SK-N-SH (cell line): ENCODE data around the gene GLI2. TPM values are rescaled to one million over a fixed set of nuclear protein-coding genes. Genes with fewer than 3 reads are reported as not detected.

ENCODE experiments used
- CTCF ChIA-PET: fragments of 300-600, 350-600 bp; formaldehyde crosslinking; extraction: SDS; loops from one replicate; lab custom pipeline; 2021; lab: Yijun Ruan, JAX
- POLR2A ChIA-PET: fragments of 350-600 bp; sonication (Branson Sonifier 250); formaldehyde crosslinking; extraction: SDS; loops from one replicate; lab custom pipeline; 2020; ENCODE audit warnings: antibody characterized with exemption, inconsistent platforms; lab: Yijun Ruan, JAX
- DNase-seq: peaks from one replicate; pipeline ENCODE4 v3.0.0; 2012
- H2AFZ ChIP-seq: fragments of 200-600 bp; sonication (generic); 2 replicates; pipeline ENCODE4 v1.8.1; 2016; ENCODE audit warnings: antibody characterized with exemption, mild to moderate bottlenecking, low read depth
- H3F3A ChIP-seq: fragments of 200-600 bp; sonication (generic); replicated peaks from 2 replicates; pipeline ENCODE3; 2016; ENCODE audit warnings: antibody characterized with exemption, mild to moderate bottlenecking; ENCODE audit not compliant: insufficient read depth
- H3K27ac ChIP-seq, 2 experiments: fragments of 200-500 bp in 1 of 2; fragments of 200-600 bp in 1 of 2; sonication (Bioruptor generic) in 1 of 2; sonication (generic), shearing (Covaris generic) in 1 of 2; 2 replicates each; pipeline versions ENCODE4 v1.5.1 to v1.6.1; 2014 to 2016; ENCODE audit warnings: low read depth in 2 of 2, inconsistent platforms in 1 of 2, low read length in 1 of 2, mild to moderate bottlenecking in 1 of 2, mixed read lengths in 1 of 2
- H3K27me3 ChIP-seq: fragments of 200-600 bp; sonication (generic), shearing (Covaris generic); 2 replicates; pipeline ENCODE4 v1.6.1; 2016; ENCODE audit warnings: mixed run types; ENCODE audit not compliant: insufficient read depth
- H3K36me3 ChIP-seq, 2 experiments: fragments of 200-500 bp in 1 of 2; fragments of 200-600 bp in 1 of 2; sonication (Bioruptor generic) in 1 of 2; sonication (generic) in 1 of 2; replicated peaks in 1 of 2; 2 replicates each; pipeline versions ENCODE3 to v1.5.1; 2014 to 2016; ENCODE audit warnings: low read length in 1 of 2, mild to moderate bottlenecking in 1 of 2; ENCODE audit not compliant: insufficient read depth in 2 of 2, control insufficient read depth in 1 of 2
- H3K4me1 ChIP-seq, 2 experiments: fragments of 200-500 bp in 1 of 2; fragments of 200-600 bp in 1 of 2; sonication (Bioruptor generic) in 1 of 2; sonication (generic), shearing (Covaris generic) in 1 of 2; 2 replicates each; pipeline versions ENCODE4 v1.5.1 to v1.6.1; 2014 to 2016; ENCODE audit warnings: low read depth in 1 of 2, low read length in 1 of 2, mixed run types in 1 of 2; ENCODE audit not compliant: insufficient read depth in 2 of 2, control insufficient read depth in 1 of 2
- H3K4me2 ChIP-seq: fragments of 200-600 bp; sonication (generic), shearing (Covaris generic); 2 replicates; pipeline ENCODE4 v1.6.1; 2017; ENCODE audit warnings: mixed run types
- H3K4me3 ChIP-seq, 2 experiments: fragments of 200-500 bp in 1 of 2; fragments of 200-600 bp in 1 of 2; sonication (Bioruptor generic) in 1 of 2; sonication (generic), shearing (Covaris generic) in 1 of 2; 2 replicates each; pipeline versions ENCODE4 v1.5.1 to v1.8.1; 2014 to 2016; ENCODE audit warnings: low read depth in 2 of 2, inconsistent platforms in 1 of 2, low read length in 1 of 2, mild to moderate bottlenecking in 1 of 2, mixed read lengths in 1 of 2, moderate library complexity in 1 of 2
- H3K79me2 ChIP-seq: fragments of 200-600 bp; sonication (generic); 2 replicates; pipeline ENCODE4 v1.8.1; 2017; ENCODE audit warnings: mild to moderate bottlenecking; ENCODE audit not compliant: insufficient read depth
- H3K9ac ChIP-seq: fragments of 200-600 bp; sonication (generic); 2 replicates; pipeline ENCODE4 v1.6.1; 2017; ENCODE audit warnings: mixed run types
- H3K9me2 ChIP-seq: fragments of 200-600 bp; sonication (generic); 2 replicates; pipeline ENCODE4 v1.6.1; 2017; ENCODE audit warnings: mixed run types
- H3K9me3 ChIP-seq: fragments of 200-600 bp; sonication (generic); 2 replicates; pipeline ENCODE4 v1.6.1; 2017; ENCODE audit warnings: mixed run types, mild to moderate bottlenecking, moderate library complexity
- H4K20me1 ChIP-seq: fragments of 200-600 bp; sonication (generic); 2 replicates; pipeline ENCODE4 v1.6.1; 2017; ENCODE audit warnings: mild to moderate bottlenecking, mixed run types; ENCODE audit not compliant: insufficient read depth
- CTCF ChIP-seq: fragments of 200-600 bp; sonication (generic); IDR thresholded peaks from 2 replicates; pipeline ENCODE4 v1.6.1; 2017; ENCODE audit warnings: antibody characterized with exemption, mild to moderate bottlenecking, moderate library complexity
- GABPA ChIP-seq: IDR thresholded peaks from 2 replicates; pipeline ENCODE4 v1.4.0; 2012; ENCODE audit warnings: low read depth, mild to moderate bottlenecking
- MAX ChIP-seq: IDR thresholded peaks from 2 replicates; pipeline ENCODE4 v1.4.0; 2012; ENCODE audit warnings: low read depth
- NFIC ChIP-seq: IDR thresholded peaks from 2 replicates; pipeline ENCODE4 v1.4.0; 2012; ENCODE audit warnings: borderline replicate concordance
- PBX3 ChIP-seq: IDR thresholded peaks from 2 replicates; pipeline ENCODE4; 2012
- RXRA ChIP-seq: IDR thresholded peaks from 2 replicates; pipeline ENCODE4 v1.4.0; 2012; ENCODE audit warnings: low read depth, mild to moderate bottlenecking, borderline replicate concordance
- SMC3 ChIP-seq: IDR thresholded peaks from 2 replicates; pipeline ENCODE4 v1.6.1; 2012; ENCODE audit warnings: low read depth, low read length, improper control_type of control experiment
- TAF1 ChIP-seq: IDR thresholded peaks from 2 replicates; pipeline ENCODE4 v1.6.1; 2012; ENCODE audit warnings: low read depth, mild to moderate bottlenecking, low read length, moderate library complexity, borderline replicate concordance
- TCF12 ChIP-seq: IDR thresholded peaks from 2 replicates; pipeline ENCODE4 v1.4.0; 2012
- WGBS: methylation state at CpG from one replicate; pipeline ENCODE4 v1.1.6; 2017; ENCODE audit warnings: low lambda C conversion rate; 5-methylcytosine and 5-hydroxymethylcytosine counted together
- polyA plus RNA-seq, 3 experiments: library from polyadenylated mRNA; depleted of rRNA; stranded (reverse); fragments of >200 nt; gene quantifications; 2 replicates each; pipeline ENCODE4 v1.2.3, GENCODE V29; 2012

Gene GLI2
- polyA plus RNA-seq, 1 of the 3 experiments (the other 2 are of a cell fraction): 3.4 TPM

- no peaks in the 10 kb centered on the region for H3K27me3 ChIP-seq
- H3K9ac ChIP-seq: peak overlapping the region; percentile 29; the same call in 1 of the 2 replicates
- H3K4me2 ChIP-seq: peak overlapping the region; percentile 64
- H3K9me3 ChIP-seq: no peaks in the 10 kb centered on the region
- H3F3A ChIP-seq: peaks cover 8% of the 10 kb centered on the region
- peak overlapping the region; percentile 82 to 87 for H3K27ac ChIP-seq
- H3K4me3 ChIP-seq: no peak overlapping the region
- peaks cover 9% of the 10 kb centered on the region; the same call in 1 of the 2 replicates for H4K20me1 ChIP-seq
- peak; percentile 89 for DNase-seq
- 72% methylated on average over 9 of the region's 11 CpGs for WGBS
- no peaks in the 10 kb centered on the region for H3K36me3 ChIP-seq
- peaks cover 24 to 56% of the 10 kb centered on the region in 2 experiments for H3K4me1 ChIP-seq
- no peaks in the 10 kb centered on the region for H3K9me2 ChIP-seq
- peak; percentile 45; the same call in 1 of the 2 replicates for TF ChIP-seq NFIC
- TF ChIP-seq SMC3: no peak; the same call in 1 of the 2 replicates
- TF ChIP-seq, all 33 proteins: peak for 1
- Histone ChIP-seq H3K79me2 (peaks cover 92% of the 10 kb centered on the region), H2AFZ (no peak overlapping the region)
- POLR2A ChIA-PET: interaction anchor here (0.8 kb wide), 1 partner anchor 25 kb away, joined by 3 read pairs; no protein-coding TSS in a partner anchor
- CTCF ChIA-PET: interaction anchor here (1.1 to 2.1 kb wide), 6 partner anchors 9 to 307 kb away, joined by 3 to 6 read pairs (median 4); no protein-coding TSS in a partner anchor
Measured at GRCh38 chr2:120764991-120765677, 29.5 kb downstream of the GLI2 start.

GRCh38 chr2:120765678-120766469 lies 30.2 kb downstream of the GLI2 start:
- WGBS: 56% methylated on average over 22 of the region's 27 CpGs
- CTCF ChIA-PET: interaction anchor here (1.0 to 2.1 kb wide), 5 partner anchors 9 to 306 kb away, joined by 3 to 6 read pairs (median 4); no protein-coding TSS in a partner anchor
- H2AFZ ChIP-seq: no peak overlapping the region

More at GRCh38 chr2:120765678-120766469, 30.2 kb downstream of the GLI2 start:
- POLR2A ChIA-PET: no interaction called here
- H3K9me2 ChIP-seq: no peaks in the 10 kb centered on the region
- H3K9ac ChIP-seq: peak overlapping the region; percentile 33; the same call in 1 of the 2 replicates
- peak overlapping the region; percentile 64 for H3K4me2 ChIP-seq
- peak overlapping the region; percentile 82 to 87 for H3K27ac ChIP-seq
- DNase-seq: peak; percentile 52
- H3K4me3 ChIP-seq: no peak overlapping the region; a peak in 1 of 4 replicates
- H4K20me1 ChIP-seq: peaks cover 9% of the 10 kb centered on the region; the same call in 1 of the 2 replicates
- H3K9me3 ChIP-seq: no peaks in the 10 kb centered on the region
- no peaks in the 10 kb centered on the region for H3K27me3 ChIP-seq
- H3K4me1 ChIP-seq: peaks cover 32 to 63% of the 10 kb centered on the region in 2 experiments
- H3F3A ChIP-seq: peaks cover 13% of the 10 kb centered on the region
- H3K79me2 ChIP-seq: peaks cover 85% of the 10 kb centered on the region
- peak; percentile 36; the same call in 1 of the 2 replicates for TF ChIP-seq RXRA
- TF ChIP-seq PBX3: peak; percentile 34; the same call in 1 of the 2 replicates
- peak; percentile 76 for TF ChIP-seq TCF12
- no peak for TF ChIP-seq CTCF
- TF ChIP-seq TAF1: no peak
- peak; percentile 46; the same call in 1 of the 2 replicates for TF ChIP-seq GABPA
- peak; percentile 75 for TF ChIP-seq MAX
- no peaks in the 10 kb centered on the region for H3K36me3 ChIP-seq
